GM19023 (cell line): Measurements from ENCODE around the gene ARHGAP27.
"Not testable (repeated sequence)": the region's sequence is repeated elsewhere in the genome, so short reads cannot be mapped to it uniquely, and the experiment has no call there.

ENCODE experiments used
- ATAC-seq: cut with Tn5 transposase; IDR thresholded peaks from one replicate; pipeline ENCODE4 v1.9.1; 2021; ENCODE audit warnings: mild to moderate bottlenecking, moderate library complexity; ENCODE audit not compliant: unreplicated experiment

Gene ARHGAP27

GRCh38 chr17:45446872-45447625, 14.4 kb upstream of the ARHGAP27 start:
- not testable (repeated sequence) for ATAC-seq

DNA sequence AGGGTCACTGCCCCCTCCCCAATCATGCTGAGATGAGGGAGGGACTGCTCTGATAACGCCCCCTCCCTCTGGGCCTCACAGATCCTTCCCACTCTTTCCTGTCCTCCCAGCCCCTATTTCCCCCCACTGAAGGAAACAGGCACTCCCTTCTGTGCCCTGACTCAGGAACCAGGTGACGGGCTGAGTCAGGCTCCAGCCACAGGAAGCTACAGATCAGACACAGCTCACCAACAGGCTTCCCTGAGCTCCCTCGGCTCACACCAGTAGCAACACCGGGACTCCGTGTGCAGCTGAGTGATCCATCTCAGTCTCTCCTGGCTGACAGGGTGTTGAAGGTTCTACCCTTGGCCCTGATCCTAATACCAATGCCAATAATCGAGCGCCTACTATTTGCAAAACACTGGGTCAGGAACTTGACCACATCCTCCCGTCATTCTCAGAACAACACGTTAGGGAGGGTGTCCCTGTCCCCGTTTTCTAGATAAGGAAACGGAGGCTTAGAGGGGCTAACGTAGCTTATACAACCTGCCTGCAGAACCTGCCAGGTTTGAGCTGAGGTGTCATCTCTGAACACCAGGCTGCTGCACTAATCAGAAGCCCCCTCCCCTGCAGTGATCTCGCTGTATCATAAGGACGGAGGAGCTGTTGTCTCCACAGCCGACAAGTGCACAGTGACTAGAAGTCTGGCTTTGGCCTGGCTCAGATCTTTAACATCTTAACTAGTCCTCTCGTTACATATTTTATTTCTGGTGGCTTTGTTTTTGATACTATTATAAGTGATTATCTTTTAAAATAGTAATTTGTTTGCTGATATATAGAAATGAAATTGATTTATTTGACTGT, 13.5 kb upstream of the ARHGAP27 start:
- not testable (repeated sequence) for ATAC-seq

DNA sequence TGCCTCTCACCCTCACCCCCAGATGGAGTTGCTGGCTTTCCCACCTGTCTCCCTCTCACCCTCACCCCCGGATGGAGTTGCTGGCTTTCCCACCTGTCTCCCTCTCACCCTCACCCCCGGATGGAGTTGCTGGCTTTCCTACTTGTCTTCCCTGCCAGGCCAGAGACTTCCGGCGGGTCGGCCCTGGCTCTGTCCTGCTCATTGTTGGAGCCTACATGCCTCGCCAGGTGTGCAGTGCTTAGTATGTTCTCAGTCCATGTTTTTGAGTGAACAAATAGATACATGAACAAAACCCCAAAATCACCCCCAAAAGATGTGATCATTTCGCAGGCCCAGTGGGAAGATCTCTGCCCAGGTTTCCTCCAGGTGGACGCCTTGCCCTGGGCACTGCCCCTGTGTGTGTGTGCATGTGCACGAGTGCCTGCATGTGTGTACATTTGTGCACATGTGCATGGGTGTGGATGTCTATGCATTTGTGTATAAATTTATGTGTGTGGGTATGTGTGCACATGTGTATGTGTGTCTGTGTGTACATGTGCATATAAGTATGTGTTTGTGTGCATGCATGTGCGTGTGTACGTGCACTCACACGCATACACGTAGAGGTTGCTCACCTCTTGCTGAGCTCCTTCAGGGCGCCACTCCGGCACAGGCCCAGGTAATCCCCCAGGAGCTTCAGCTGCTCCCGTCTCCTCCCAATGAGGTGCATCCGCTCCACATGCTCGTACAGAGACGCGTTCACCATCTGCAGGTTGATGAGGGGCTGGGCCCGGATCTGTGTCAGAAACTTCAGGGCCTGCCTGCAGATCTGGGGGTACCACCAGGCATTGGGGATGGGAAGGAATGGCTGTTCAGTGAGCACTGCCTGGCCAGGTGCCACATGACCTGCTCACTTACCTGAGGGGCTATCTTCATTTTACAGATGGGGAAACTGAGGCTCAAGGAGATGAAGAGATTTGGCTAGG, 12.5 kb upstream of the ARHGAP27 start:
- ATAC-seq: not testable (repeated sequence)

DNA sequence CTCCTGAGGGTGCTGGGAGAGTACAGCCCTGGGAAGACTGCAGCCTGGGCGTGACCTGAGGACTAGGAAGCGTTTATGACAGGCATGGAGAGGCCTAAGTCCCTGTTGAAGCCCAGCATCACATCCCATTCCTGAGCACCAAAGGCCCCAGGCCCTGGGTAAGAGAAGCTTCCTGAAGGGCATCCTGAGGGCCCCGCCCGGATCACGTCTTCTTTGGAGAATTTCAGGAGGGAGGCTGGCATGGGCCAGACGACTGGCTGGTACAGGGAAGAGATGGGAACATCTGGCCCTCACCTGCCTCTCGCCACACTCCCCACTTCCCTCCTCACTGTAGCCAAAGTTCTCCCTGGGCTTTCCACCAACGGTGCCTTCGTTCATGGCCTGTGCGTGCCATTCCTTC, 11.6 kb upstream of the ARHGAP27 start:
- ATAC-seq: not testable (repeated sequence)

- ATAC-seq: not testable (repeated sequence)
These were observed 10.9 kb upstream of the ARHGAP27 start for GRCh38 chr17:45443371-45444260.

- ATAC-seq: no peak
These were observed 9.0 kb upstream of the ARHGAP27 start for GRCh38 chr17:45441526-45442310.

GRCh38 chr17:45440839-45441515, 8.3 kb upstream of the ARHGAP27 start:
- peak; percentile 56 for ATAC-seq

DNA sequence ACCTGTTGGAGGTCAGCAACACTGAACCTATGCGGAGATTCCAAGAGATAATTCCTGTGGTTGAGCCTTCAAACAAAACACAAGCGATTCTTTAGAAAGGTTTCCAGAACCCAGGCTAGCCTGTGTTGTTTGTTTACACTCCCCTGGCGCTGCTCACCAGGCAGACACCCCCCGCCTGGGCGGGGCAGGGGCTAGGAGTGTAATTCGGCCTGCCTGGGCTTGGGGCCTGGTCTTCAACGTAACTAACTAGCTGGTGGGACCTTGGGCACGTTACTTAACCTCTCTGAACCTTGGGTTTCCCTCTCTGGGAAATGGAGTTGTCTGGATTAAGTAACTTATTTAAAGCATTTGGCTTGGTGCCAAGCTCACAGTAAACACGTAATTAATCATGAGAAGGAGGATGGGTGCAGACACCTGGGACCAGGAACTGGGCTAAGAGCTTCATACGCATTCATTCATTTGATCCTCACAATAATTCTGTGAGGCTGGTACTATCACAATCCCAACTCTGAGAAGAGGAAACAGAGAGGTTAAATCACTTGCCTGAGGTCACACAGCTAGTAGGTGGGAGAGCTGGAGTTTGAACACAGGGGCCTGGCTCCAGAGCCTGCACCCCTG, 7.6 kb upstream of the ARHGAP27 start:
- ATAC-seq: no peak

GRCh38 chr17:45438931-45439610, 6.4 kb upstream of the ARHGAP27 start:
- ATAC-seq: no peak

DNA sequence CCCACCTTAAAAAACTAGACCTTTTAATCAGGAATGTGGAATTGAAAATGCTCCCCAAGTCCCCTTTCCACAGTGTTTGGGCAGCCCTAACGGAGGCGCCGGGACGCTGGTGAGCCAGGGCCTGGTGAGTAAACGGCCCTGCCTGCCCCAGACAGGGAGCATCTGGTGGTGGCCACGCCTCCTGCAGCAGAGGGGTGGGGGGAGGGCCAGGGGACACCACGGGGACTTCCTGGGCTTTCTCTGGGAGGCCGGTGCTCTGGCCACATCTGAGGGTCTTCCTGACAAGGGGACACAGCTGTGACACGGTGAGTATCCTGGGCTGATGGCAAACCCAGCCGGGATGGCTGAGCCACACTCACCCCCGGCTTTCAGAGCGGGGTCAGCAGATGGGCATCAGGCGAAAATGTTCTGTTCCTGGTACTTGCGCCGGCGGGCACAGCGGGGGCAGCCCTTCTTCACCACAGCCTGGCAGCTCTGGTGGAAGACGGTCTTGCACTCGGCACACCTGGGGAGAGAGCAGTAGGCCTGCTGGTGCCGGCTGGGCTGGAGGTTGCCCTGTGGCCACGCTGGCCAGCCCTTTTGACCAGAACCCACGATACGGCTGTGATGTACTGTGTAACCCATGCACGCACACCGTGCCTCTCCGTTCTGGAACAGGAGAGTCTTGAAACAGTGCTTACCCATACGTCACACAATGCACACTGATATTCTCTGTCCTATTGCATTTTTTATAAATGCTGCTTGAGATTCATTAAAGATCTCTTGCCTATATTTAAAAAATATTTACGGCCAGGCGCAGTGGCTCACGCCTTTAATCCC, 5.0 kb upstream of the ARHGAP27 start:
- no peak for ATAC-seq

DNA sequence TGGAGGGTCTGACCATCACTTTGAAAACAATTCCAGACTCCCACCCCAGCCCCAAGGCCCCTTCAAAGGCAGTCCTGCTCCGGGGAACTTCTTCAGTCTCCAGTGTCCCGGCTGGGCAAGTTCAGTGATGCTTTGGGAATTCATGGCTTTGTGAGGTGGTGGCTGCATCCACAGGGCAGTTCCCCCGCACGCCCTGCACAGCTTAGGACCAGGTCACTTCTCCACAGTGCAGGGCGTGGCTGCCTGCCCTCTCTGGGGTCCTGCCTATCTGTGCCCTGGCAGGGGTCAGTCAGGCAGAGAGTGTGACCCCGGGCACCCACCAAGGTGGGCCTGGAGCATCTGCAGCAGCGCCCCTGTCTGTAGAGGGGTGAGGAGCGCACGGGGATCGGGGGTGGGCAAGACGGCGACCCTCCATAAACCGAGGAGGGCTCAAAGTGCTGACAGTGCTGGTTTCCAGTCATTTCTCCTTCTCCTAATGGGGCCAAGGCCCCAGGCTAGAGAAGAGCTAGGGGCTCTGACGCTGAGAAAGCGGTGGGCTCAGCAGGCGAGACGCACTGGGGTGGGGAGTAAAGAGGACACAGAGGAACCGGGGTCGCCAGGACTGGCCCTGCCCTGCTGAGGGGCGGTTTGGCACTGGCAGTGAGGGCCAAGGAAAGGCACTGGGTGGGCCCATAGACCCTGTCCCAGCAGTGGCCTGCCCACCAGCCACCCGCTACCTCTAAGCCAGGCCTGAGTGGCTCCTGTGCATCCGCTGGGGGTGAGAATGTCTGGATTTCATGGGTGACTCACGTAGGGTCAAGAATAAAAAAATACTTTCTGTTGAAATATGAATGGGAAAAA, 4.2 kb upstream of the ARHGAP27 start:
- no peak for ATAC-seq

DNA sequence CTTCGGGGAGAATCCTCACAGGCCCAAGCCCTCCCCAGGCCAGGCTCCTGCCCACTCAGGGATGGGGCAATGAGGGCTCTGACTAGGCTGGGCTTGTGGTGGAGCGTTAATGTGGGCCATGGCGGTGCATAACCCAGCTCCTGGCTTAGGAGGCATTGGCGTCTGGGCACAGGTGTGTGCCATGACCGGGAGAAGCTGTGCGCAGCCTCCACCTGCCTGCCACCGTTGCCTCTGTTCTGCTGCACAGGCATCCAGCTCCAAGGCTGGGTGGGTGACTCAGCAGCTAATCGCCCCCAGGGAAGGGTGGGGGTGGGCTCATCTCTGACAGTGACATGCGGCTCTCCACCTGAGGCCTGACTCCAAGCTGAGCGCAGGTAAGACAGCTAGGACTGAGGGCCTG, 3.5 kb upstream of the ARHGAP27 start:
- no peak for ATAC-seq

GRCh38 chr17:45435481-45435880, 2.8 kb upstream of the ARHGAP27 start:
- no peak for ATAC-seq

DNA sequence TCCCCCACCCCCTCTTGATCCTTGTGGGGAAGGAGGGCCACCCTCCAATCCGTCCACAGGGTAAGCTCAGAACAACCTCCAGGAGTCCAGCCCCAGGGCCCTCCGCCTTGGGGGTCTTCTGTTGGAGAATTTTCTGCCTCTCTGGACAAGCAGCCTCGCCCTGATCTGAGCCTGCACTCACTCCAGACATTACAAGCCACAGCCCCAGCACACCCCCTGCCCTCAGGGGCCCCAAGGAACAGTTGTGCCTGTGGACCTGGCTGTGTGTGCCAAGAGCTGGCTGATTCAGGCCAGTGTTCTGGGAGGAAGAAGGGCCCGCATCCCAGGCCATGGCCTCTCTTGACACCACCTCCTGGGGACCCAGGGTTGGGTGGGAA, 477 bp upstream of the ARHGAP27 start:
- no peak for ATAC-seq

- ATAC-seq: peak; percentile 67
These were observed 902 bp downstream of the ARHGAP27 start for GRCh38 chr17:45431531-45432404.
